Measurements from ENCODE around the gene R3HDM4.

- no peak for TF ChIP-seq ZBTB2 (IDR thresholded peaks at IDR 0.05)
- TF ChIP-seq, protein P1, sequence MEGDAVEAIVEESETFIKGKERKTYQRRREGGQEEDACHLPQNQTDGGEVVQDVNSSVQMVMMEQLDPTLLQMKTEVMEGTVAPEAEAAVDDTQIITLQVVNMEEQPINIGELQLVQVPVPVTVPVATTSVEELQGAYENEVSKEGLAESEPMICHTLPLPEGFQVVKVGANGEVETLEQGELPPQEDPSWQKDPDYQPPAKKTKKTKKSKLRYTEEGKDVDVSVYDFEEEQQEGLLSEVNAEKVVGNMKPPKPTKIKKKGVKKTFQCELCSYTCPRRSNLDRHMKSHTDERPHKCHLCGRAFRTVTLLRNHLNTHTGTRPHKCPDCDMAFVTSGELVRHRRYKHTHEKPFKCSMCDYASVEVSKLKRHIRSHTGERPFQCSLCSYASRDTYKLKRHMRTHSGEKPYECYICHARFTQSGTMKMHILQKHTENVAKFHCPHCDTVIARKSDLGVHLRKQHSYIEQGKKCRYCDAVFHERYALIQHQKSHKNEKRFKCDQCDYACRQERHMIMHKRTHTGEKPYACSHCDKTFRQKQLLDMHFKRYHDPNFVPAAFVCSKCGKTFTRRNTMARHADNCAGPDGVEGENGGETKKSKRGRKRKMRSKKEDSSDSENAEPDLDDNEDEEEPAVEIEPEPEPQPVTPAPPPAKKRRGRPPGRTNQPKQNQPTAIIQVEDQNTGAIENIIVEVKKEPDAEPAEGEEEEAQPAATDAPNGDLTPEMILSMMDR (IDR thresholded peaks at IDR 0.05 in 2 of 3, conservative IDR thresholded peaks at IDR 0.05 in 1 of 3; ENCODE audit: insufficient read depth in 2 of 3, low read depth in 1 of 3, low read length in 3 of 3), result no peak
- no peak for TF ChIP-seq MED1 (CRISPR knock-in tag; IDR thresholded peaks at IDR 0.05; ENCODE audit: borderline replicate concordance)
These were observed 21.3 kb upstream of the R3HDM4 start for GRCh38 chr19:934197-934840.

Data from K562 (cell line).